H1 (cell line): ENCODE results near the gene FLT3. TPM values are rescaled to one million over a fixed set of nuclear protein-coding genes. Genes with fewer than 3 reads are reported as not detected.

Source experiments
- CTCF ChIA-PET: fragments of 300-600 bp; sonication (Branson Sonifier 250); formaldehyde crosslinking; loops from one replicate; lab custom pipeline; 2021; ENCODE audit not compliant: partially characterized antibody; lab: Charles Lee
- POLR2A ChIA-PET: fragments of 300-600 bp; sonication (Branson Sonifier 250); formaldehyde crosslinking; loops from one replicate; lab custom pipeline; 2021; ENCODE audit warnings: inconsistent platforms; ENCODE audit not compliant: partially characterized antibody; lab: Charles Lee
- DNase-seq, 2 experiments: peaks; one replicate each; pipeline versions ENCODE4 v3.0.0 to v3.0.0-alpha.2; 2010 to 2022; ENCODE audit warnings: low spot score in 2 of 2, low read depth in 1 of 2, mixed read lengths in 1 of 2
- FAIRE-seq: peaks from 2 replicates; lab custom pipeline; 2011; peaks lifted over from hg19 to GRCh38; lab: Jason Lieb, UNC
- H2AFZ ChIP-seq: 2 replicates; pipeline ENCODE4 v1.8.1; 2012; ENCODE audit warnings: low read length, inconsistent platforms
- H2AK5ac ChIP-seq: 2 replicates; pipeline ENCODE4 v1.6.1; 2013; ENCODE audit warnings: low read depth, low read length
- H2BK120ac ChIP-seq: replicated peaks from 2 replicates; pipeline ENCODE3; 2013; ENCODE audit warnings: low read depth, low read length, inconsistent platforms
- H2BK12ac ChIP-seq: 2 replicates; pipeline ENCODE4 v1.6.1; 2013; ENCODE audit warnings: low read depth, low read length
- H2BK15ac ChIP-seq: 2 replicates; pipeline ENCODE4 v1.6.1; 2013; ENCODE audit warnings: low read length
- H2BK20ac ChIP-seq: 2 replicates; pipeline ENCODE4 v1.6.1; 2013; ENCODE audit warnings: low read length
- H2BK5ac ChIP-seq: 2 replicates; pipeline ENCODE4 v1.6.1; 2013; ENCODE audit warnings: low read depth, low read length
- H3K14ac ChIP-seq: 2 replicates; pipeline ENCODE4 v1.6.1; 2013; ENCODE audit warnings: inconsistent platforms; ENCODE audit not compliant: insufficient read length
- H3K18ac ChIP-seq: 2 replicates; pipeline ENCODE4 v1.6.1; 2013; ENCODE audit warnings: low read length; ENCODE audit errors: extremely low read depth
- H3K23ac ChIP-seq: 2 replicates; pipeline ENCODE4 v1.6.1; 2013; ENCODE audit warnings: inconsistent platforms; ENCODE audit not compliant: insufficient read length
- H3K23me2 ChIP-seq: 2 replicates; pipeline ENCODE4 v1.6.1; 2013; ENCODE audit warnings: low read depth, low read length
- H3K27ac ChIP-seq: 2 replicates; pipeline ENCODE4 v1.6.1; 2011; ENCODE audit warnings: low read depth, low read length, inconsistent platforms
- H3K27me3 ChIP-seq, 4 experiments: replicated peaks in 1 of 4; 1 replicate in 1 of 4; 2 replicates in 3 of 4; pipeline versions ENCODE4 v1.6.1 to v1.8.1; 2011 to 2013; ENCODE audit warnings: low read length in 3 of 4, mild to moderate bottlenecking in 3 of 4, inconsistent platforms in 2 of 4, mixed read lengths in 2 of 4, moderate library complexity in 1 of 4; ENCODE audit not compliant: control insufficient read depth in 3 of 4, insufficient read depth in 3 of 4; ENCODE audit errors: extremely low read depth in 1 of 4
- H3K36me3 ChIP-seq, 4 experiments: 2 replicates each; pipeline versions ENCODE4 v1.6.1 to v1.8.1; 2011 to 2013; ENCODE audit warnings: mild to moderate bottlenecking in 4 of 4, low read length in 3 of 4, moderate library complexity in 2 of 4, control low read depth in 1 of 4, inconsistent platforms in 1 of 4; ENCODE audit not compliant: insufficient read depth in 4 of 4, control insufficient read depth in 2 of 4
- H3K4ac ChIP-seq: replicated peaks from 2 replicates; pipeline ENCODE3; 2013; ENCODE audit warnings: low read length, low read depth, mixed read lengths, inconsistent platforms; ENCODE audit not compliant: insufficient read length
- H3K4me1 ChIP-seq, 4 experiments: replicated peaks in 1 of 4; 1 replicate in 1 of 4; 2 replicates in 3 of 4; pipeline versions ENCODE4 v1.6.1 to v1.8.1; 2011 to 2013; ENCODE audit warnings: low read length in 3 of 4, inconsistent platforms in 2 of 4, mixed read lengths in 1 of 4; ENCODE audit not compliant: insufficient read depth in 4 of 4, control insufficient read depth in 3 of 4
- H3K4me2 ChIP-seq, 2 experiments: 2 replicates each; pipeline versions ENCODE4 v1.6.1 to v1.8.1; 2011 to 2013; ENCODE audit warnings: low read depth in 2 of 2, low read length in 2 of 2, control low read depth in 1 of 2, inconsistent platforms in 1 of 2, mild to moderate bottlenecking in 1 of 2; ENCODE audit not compliant: insufficient read depth in 1 of 2
- H3K4me3 ChIP-seq, 4 experiments: fragments of 200-600, 300-600 bp in 1 of 4; sonication (generic), shearing (Covaris generic), sonication (Bioruptor Twin) in 1 of 4; 2 replicates each; pipeline versions ENCODE4 v1.5.1 to v1.8.1; 2011 to 2016; ENCODE audit warnings: low read length in 4 of 4, low read depth in 3 of 4, control low read depth in 2 of 4, inconsistent platforms in 2 of 4, mild to moderate bottlenecking in 2 of 4, mixed read lengths in 1 of 4, moderate library complexity in 1 of 4; ENCODE audit not compliant: insufficient read depth in 2 of 4; ENCODE audit errors: extremely low read depth in 1 of 4
- H3K56ac ChIP-seq: replicated peaks from 2 replicates; pipeline ENCODE3; 2013; ENCODE audit warnings: low read depth, mild to moderate bottlenecking, mixed read lengths, low read length, inconsistent platforms; ENCODE audit not compliant: insufficient read length
- H3K79me1 ChIP-seq: 2 replicates; pipeline ENCODE4 v1.6.1; 2013; ENCODE audit warnings: low read depth, low read length, control low read depth
- H3K79me2 ChIP-seq, 2 experiments: 2 replicates each; pipeline versions ENCODE4 v1.6.1 to v1.8.1; 2012 to 2013; ENCODE audit warnings: low read length in 2 of 2, mild to moderate bottlenecking in 2 of 2, inconsistent platforms in 1 of 2; ENCODE audit not compliant: insufficient read depth in 2 of 2, control insufficient read depth in 1 of 2
- H3K9ac ChIP-seq, 4 experiments: replicated peaks in 1 of 4; 1 replicate in 1 of 4; 2 replicates in 3 of 4; pipeline versions ENCODE4 v1.6.1 to v1.8.1; 2011 to 2013; ENCODE audit warnings: low read depth in 3 of 4, low read length in 3 of 4, control low read depth in 2 of 4, mild to moderate bottlenecking in 2 of 4, moderate library complexity in 2 of 4, inconsistent platforms in 1 of 4; ENCODE audit errors: extremely low read depth in 1 of 4
- H3K9me3 ChIP-seq, 2 experiments: 2 replicates each; pipeline versions ENCODE4 v1.6.1 to v1.8.1; 2012 to 2013; ENCODE audit warnings: mild to moderate bottlenecking in 2 of 2, moderate library complexity in 2 of 2, control low read depth in 1 of 2, inconsistent platforms in 1 of 2, low read depth in 1 of 2, low read length in 1 of 2, mixed read lengths in 1 of 2; ENCODE audit not compliant: insufficient read depth in 2 of 2
- H4K20me1 ChIP-seq, 2 experiments: replicated peaks in 1 of 2; 2 replicates each; pipeline versions ENCODE3 to v1.8.1; 2011 to 2013; ENCODE audit warnings: inconsistent platforms in 2 of 2, low read length in 2 of 2, mild to moderate bottlenecking in 1 of 2; ENCODE audit not compliant: insufficient read depth in 2 of 2, control insufficient read depth in 1 of 2
- H4K5ac ChIP-seq: 2 replicates; pipeline ENCODE4 v1.6.1; 2013; ENCODE audit warnings: low read length, low read depth, mixed read lengths, inconsistent platforms; ENCODE audit not compliant: insufficient read length
- H4K8ac ChIP-seq: 2 replicates; pipeline ENCODE4 v1.8.0; 2013; ENCODE audit warnings: mild to moderate bottlenecking, moderate library complexity, low read length, inconsistent platforms; ENCODE audit not compliant: insufficient read depth; ENCODE audit errors: extremely low read depth
- H4K91ac ChIP-seq: replicated peaks from 2 replicates; pipeline ENCODE3; 2013; ENCODE audit warnings: low read length, mixed read lengths, inconsistent platforms; ENCODE audit not compliant: insufficient read length
- ASH2L ChIP-seq: fragments of 200-600, 300-600 bp; sonication (generic); IDR thresholded peaks from one replicate; pipeline ENCODE4 v1.7.1; 2017; ENCODE audit warnings: low read length
- CREB1 ChIP-seq: IDR thresholded peaks from 2 replicates; pipeline ENCODE4 v1.6.1; 2012; ENCODE audit warnings: inconsistent platforms
- NANOG ChIP-seq: IDR thresholded peaks from 2 replicates; pipeline ENCODE4 v1.6.1; 2011; ENCODE audit warnings: low read length, low read depth, mild to moderate bottlenecking, inconsistent platforms; ENCODE audit not compliant: insufficient read depth, poor library complexity, severe bottlenecking
- RFX5 ChIP-seq: IDR thresholded peaks from 2 replicates; pipeline ENCODE4 v1.6.1; 2011; ENCODE audit warnings: low read depth, low read length, improper control_type of control experiment, borderline replicate concordance
- RNF2 ChIP-seq: fragments of 200-900, 300-1000 bp; sonication (generic); IDR thresholded peaks from 2 replicates; pipeline ENCODE4 v1.7.1; 2016; ENCODE audit warnings: borderline replicate concordance, low read depth, mild to moderate bottlenecking, antibody characterized with exemption, low read length; ENCODE audit not compliant: poor library complexity, severe bottlenecking; ENCODE audit errors: missing control alignments
- TBP ChIP-seq: IDR thresholded peaks from 2 replicates; pipeline ENCODE4 v1.6.1; 2011; ENCODE audit warnings: low read depth, low read length, improper control_type of control experiment
- ZNF274 ChIP-seq: IDR thresholded peaks from 2 replicates; pipeline ENCODE4 v1.7.0; 2012; ENCODE audit warnings: low read length, borderline replicate concordance; ENCODE audit errors: extremely low read depth
- WGBS, 2 experiments: shearing (Covaris generic) in 1 of 2; methylation state at CpG; one replicate each; pipeline versions ENCODE4 v1.1.6 to v1.1.7; 2013 to 2015; ENCODE audit warnings: low lambda C conversion rate in 2 of 2, mixed read lengths in 2 of 2, inconsistent platforms in 1 of 2, low coverage in 1 of 2, missing lambda C conversion rate in 1 of 2; ENCODE audit not compliant: insufficient replicate concordance in 2 of 2, insufficient coverage in 1 of 2, insufficient read length in 1 of 2; ENCODE audit errors: extremely low coverage in 1 of 2, missing lambda C conversion rate in 1 of 2; 5-methylcytosine and 5-hydroxymethylcytosine counted together
- polyA plus RNA-seq, 7 experiments: library from polyadenylated mRNA; depleted of rRNA in 3 of 7; stranded (reverse) in 5 of 7; unstranded in 2 of 7; fragments of >200 nt in 5 of 7; fragments of 200-250 nt in 2 of 7; gene quantifications; 1 replicate in 5 of 7; 2 replicates in 1 of 7; 4 replicates in 1 of 7; pipeline versions ENCODE4 v1.2.1 to v1.2.3, GENCODE V29; 2011 to 2013; ENCODE audit warnings: missing spikeins in 2 of 7, mixed read lengths in 2 of 7
- total RNA-seq: library from RNA; stranded (reverse); fragmentation: NEBNext Ultra II Directional; extraction: Animal tissue kit (Norgen Biotek cat#: 25700); gene quantifications from 2 replicates; pipeline ENCODE4 v1.2.1, GENCODE V29; 2021

The FLT3 gene
- total and polyA plus RNA-seq, 2 of the 8 experiments (the other 6 are each of a cell fraction or from before 2014, with no cell fraction given), result 0.44 to 0.71 TPM

GRCh38 chr13:27971776-27972477 is 128.4 kb downstream of the FLT3 start:
- Histone ChIP-seq H3K9me3 (no peaks in the 10 kb centered on the region), H3K23me2 (peaks cover 5% of the 10 kb centered on the region; the same call in 1 of the 2 replicates), H3K23ac (no peak overlapping the region), H2BK12ac (peak overlapping the region; percentile 98), H3K36me3 (peaks cover 0 to 12% (median 0%) of the 10 kb centered on the region in 4 experiments; a peak in 1 of 8 replicates), H2BK120ac (no peak overlapping the region), H3K14ac (no peak overlapping the region), H3K4me1 (peaks cover 5 to 47% (median 31%) of the 10 kb centered on the region in 4 experiments), H3K56ac (no peak overlapping the region), H3K79me1 (no peaks in the 10 kb centered on the region), H2AK5ac (peak overlapping the region; percentile 79; the same call in 1 of the 2 replicates), H2AFZ (no peak overlapping the region), H4K20me1 (peaks cover 20 to 43% of the 10 kb centered on the region in 2 experiments), H3K79me2 (no peaks in the 10 kb centered on the region), H4K5ac (no peak overlapping the region), H3K4me2 (peak overlapping the region; percentile 42 to 51), H2BK5ac (peak overlapping the region; percentile 4; the same call in 1 of the 2 replicates), H3K4me3 (peak overlapping the region in 1 of 4 experiments; percentile 13; a peak in 3 of 8 replicates), H4K8ac (no peak overlapping the region), H3K27me3 (peaks cover 94 to 100% (median 99%) of the 10 kb centered on the region in 4 experiments), H3K4ac (no peak overlapping the region), H3K18ac (peak overlapping the region; percentile 62; the same call in 1 of the 2 replicates), H2BK15ac (peak overlapping the region; percentile 55; the same call in 1 of the 2 replicates), H2BK20ac (peak overlapping the region; percentile 44; the same call in 1 of the 2 replicates), H3K27ac (no peak overlapping the region), H3K9ac (no peak overlapping the region), H4K91ac (no peak overlapping the region)
- no peak for FAIRE-seq
- 30% methylated on average over 7 of the region's 7 CpGs; no CpG with 5 or more reads in 1 of the 2 experiments for WGBS, 2 experiments
- no peak for TF ChIP-seq TBP
- TF ChIP-seq ZNF274, result no peak
- TF ChIP-seq RFX5, result no peak
- TF ChIP-seq NANOG, result no peak
- peak; percentile 20 for TF ChIP-seq RNF2
- no peak for TF ChIP-seq CREB1
- TF ChIP-seq ASH2L, result no peak
- DNase-seq, result no peak
- ChIA-PET CTCF (interaction anchor here (0.6 to 20.5 kb wide), 18 partner anchors 4 to 610 kb away, joined by 3 to 283 read pairs (median 4); partner anchors contain the start of genes CDX2, GSX1 and URAD), POLR2A (interaction anchor here (1.1 to 1.9 kb wide), 4 partner anchors 10 to 52 kb away, joined by 3 to 8 read pairs (median 4); partner anchors contain the start of gene PDX1)
